NCI-H524 treated with DMSO at 0.1 percent for 48 hours (cell line): ENCODE measurements around the gene CRLF3.
"Not testable (repeated sequence)": the region's sequence is repeated elsewhere in the genome, so short reads cannot be mapped to it uniquely, and the experiment has no call there.

ENCODE experiments used
- DNase-seq: peaks from one replicate; lab custom pipeline; 2025; lab: John Stamatoyannopoulos, UW

CRLF3 gene

GRCh38 chr17:30824356-30825145, at the start of gene CRLF3:
CRLF3 (minus strand) TSS chr17:30824692; CDS start chr17:30824651, 41 bp downstream.
- peak; percentile 91 for DNase-seq

GRCh38 chr17:30869005-30869404, 44.5 kb upstream of the CRLF3 start:
- DNase-seq: no peak

- DNase-seq: no peak
Measured at GRCh38 chr17:30864636-30865035, 40.1 kb upstream of the CRLF3 start.

GRCh38 chr17:30858556-30859250, 34.2 kb upstream of the CRLF3 start:
- no peak for DNase-seq

GRCh38 chr17:30854146-30854545, 29.7 kb upstream of the CRLF3 start:
- DNase-seq: no peak

GRCh38 chr17:30848021-30848420, 23.5 kb upstream of the CRLF3 start:
- no peak for DNase-seq

GRCh38 chr17:30840771-30841170, 16.3 kb upstream of the CRLF3 start:
- DNase-seq: no peak

GRCh38 chr17:30838202-30838807, 13.8 kb upstream of the CRLF3 start:
- DNase-seq: no peak

GRCh38 chr17:30832438-30833124, 8.1 kb upstream of the CRLF3 start:
- no peak for DNase-seq

- peak; percentile 78 for DNase-seq
Measured at GRCh38 chr17:30831663-30832437, 7.4 kb upstream of the CRLF3 start, which contains the start of gene ATAD5. ATAD5 (plus strand) TSS chr17:30831966; CDS start chr17:30832348, 382 bp downstream.

- DNase-seq: no peak
Measured at GRCh38 chr17:30831257-30831656, 6.8 kb upstream of the CRLF3 start.

GRCh38 chr17:30829022-30829421, 4.5 kb upstream of the CRLF3 start:
- DNase-seq: no peak

- DNase-seq: no peak
Measured at GRCh38 chr17:30827082-30827481, 2.6 kb upstream of the CRLF3 start.

GRCh38 chr17:30824002-30824355, 513 bp downstream of the CRLF3 start:
- no peak for DNase-seq

GRCh38 chr17:30823421-30823820, 1.1 kb downstream of the CRLF3 start:
- DNase-seq: no peak

- not testable (repeated sequence) for DNase-seq
Measured at GRCh38 chr17:30822919-30823318, 1.6 kb downstream of the CRLF3 start.

GRCh38 chr17:30821871-30822723, 2.4 kb downstream of the CRLF3 start:
- no peak for DNase-seq

GRCh38 chr17:30819971-30820705, 4.4 kb downstream of the CRLF3 start:
- no peak for DNase-seq

GRCh38 chr17:30816165-30816564, 8.3 kb downstream of the CRLF3 start:
- no peak for DNase-seq

GRCh38 chr17:30814860-30815259, 9.6 kb downstream of the CRLF3 start:
- not testable (repeated sequence) for DNase-seq
